HCT116 (cell line): Measurements from ENCODE around the gene ELMOD1.

Experiments
- CEBPB ChIP-seq: IDR thresholded peaks from 2 replicates; pipeline ENCODE4 v1.6.1; 2012; ENCODE audit warnings: low read depth
- EZH2 ChIP-seq: fragments of 200-600 bp; sonication (generic); IDR thresholded peaks from 2 replicates; pipeline ENCODE4 v1.6.1; 2017; ENCODE audit warnings: antibody characterized with exemption, mixed run types
- EZH2phosphoT487 ChIP-seq: fragments of 200-600 bp; IDR thresholded peaks from 2 replicates; pipeline ENCODE4 v1.6.1; 2018; ENCODE audit warnings: antibody characterized with exemption, borderline replicate concordance
- POLR2A ChIP-seq: IDR thresholded peaks from 2 replicates; pipeline ENCODE4 v1.7.0; 2011; ENCODE audit warnings: borderline replicate concordance; ENCODE audit not compliant: insufficient read depth, insufficient read length; ENCODE audit errors: extremely low read depth
- SIN3A ChIP-seq: IDR thresholded peaks from 2 replicates; pipeline ENCODE4 v1.6.1; 2012; ENCODE audit warnings: low read depth
- TCF7L2 ChIP-seq: IDR thresholded peaks from 2 replicates; pipeline ENCODE4 v1.7.0; 2011; ENCODE audit warnings: borderline replicate concordance, inconsistent platforms; ENCODE audit not compliant: insufficient read depth, insufficient read length; ENCODE audit errors: extremely low read depth
- TF ChIP-seq, protein P1 (sequence below), 3 experiments: fragments of 200-600 bp in 1 of 3; sonication (generic) in 1 of 3; IDR thresholded peaks in 2 of 3; conservative IDR thresholded peaks in 1 of 3; 2 replicates each; pipeline ENCODE4 v1.5.1; 2012 to 2017; ENCODE audit warnings: low read depth in 2 of 3, low read length in 2 of 3, antibody characterized with exemption in 1 of 3, borderline replicate concordance in 1 of 3, control low read depth in 1 of 3, mild to moderate bottlenecking in 1 of 3, mixed read lengths in 1 of 3, mixed run types in 1 of 3, moderate library complexity in 1 of 3; ENCODE audit not compliant: insufficient read depth in 1 of 3

DNA sequence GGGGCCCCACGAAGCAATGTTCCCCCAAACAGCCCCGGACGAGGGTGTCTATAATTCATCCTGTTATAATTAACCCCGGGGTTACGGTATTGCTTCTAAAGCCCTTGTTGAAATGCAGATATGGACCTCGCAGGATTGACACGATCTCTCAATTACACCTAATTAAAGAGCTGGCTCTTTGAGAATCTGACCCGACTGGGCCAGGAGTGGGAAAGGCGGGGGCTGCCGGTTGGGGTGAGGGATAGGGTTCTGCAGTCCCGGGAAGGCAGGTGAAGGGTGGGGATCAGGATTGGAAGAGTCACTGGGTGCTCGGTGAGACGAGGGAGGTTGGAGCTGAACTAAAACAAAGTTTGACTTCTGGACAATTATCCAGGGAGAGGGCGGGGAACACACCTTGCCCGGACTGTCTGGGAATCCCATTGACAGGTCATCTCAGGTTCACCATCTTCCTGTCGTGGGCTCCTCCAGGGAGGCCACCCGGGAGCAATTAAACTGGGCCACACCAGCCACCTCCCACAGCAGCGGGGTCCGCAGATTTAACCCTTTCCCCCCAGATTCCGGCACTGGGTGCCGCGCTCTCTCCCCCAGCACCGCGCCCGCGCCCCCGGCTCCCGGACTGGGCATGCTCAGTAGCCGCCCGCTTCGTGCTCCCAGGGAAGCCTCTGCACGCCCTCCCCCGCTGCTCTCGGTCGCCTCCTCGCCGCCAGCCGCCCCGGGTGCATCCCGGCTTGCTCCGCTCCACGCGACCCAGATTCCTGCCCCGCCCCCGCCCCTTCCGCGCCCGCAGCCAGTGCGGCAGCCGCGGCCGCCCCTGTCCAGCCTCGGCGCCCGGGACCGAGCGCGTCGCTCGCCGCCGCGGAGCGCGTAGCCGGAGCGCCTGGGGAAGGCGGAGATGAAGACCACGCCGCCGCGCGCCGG lies at the start of gene ELMOD1:
- TF ChIP-seq, protein P1, sequence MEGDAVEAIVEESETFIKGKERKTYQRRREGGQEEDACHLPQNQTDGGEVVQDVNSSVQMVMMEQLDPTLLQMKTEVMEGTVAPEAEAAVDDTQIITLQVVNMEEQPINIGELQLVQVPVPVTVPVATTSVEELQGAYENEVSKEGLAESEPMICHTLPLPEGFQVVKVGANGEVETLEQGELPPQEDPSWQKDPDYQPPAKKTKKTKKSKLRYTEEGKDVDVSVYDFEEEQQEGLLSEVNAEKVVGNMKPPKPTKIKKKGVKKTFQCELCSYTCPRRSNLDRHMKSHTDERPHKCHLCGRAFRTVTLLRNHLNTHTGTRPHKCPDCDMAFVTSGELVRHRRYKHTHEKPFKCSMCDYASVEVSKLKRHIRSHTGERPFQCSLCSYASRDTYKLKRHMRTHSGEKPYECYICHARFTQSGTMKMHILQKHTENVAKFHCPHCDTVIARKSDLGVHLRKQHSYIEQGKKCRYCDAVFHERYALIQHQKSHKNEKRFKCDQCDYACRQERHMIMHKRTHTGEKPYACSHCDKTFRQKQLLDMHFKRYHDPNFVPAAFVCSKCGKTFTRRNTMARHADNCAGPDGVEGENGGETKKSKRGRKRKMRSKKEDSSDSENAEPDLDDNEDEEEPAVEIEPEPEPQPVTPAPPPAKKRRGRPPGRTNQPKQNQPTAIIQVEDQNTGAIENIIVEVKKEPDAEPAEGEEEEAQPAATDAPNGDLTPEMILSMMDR (IDR thresholded peaks at IDR 0.05 in 2 of 3, conservative IDR thresholded peaks at IDR 0.05 in 1 of 3; ENCODE audit: borderline replicate concordance in 1 of 3, insufficient read depth in 1 of 3, low read depth in 2 of 3, low read length in 2 of 3) = no peak
- TF ChIP-seq POLR2A (no peak), EZH2 (no peak), TCF7L2 (no peak), EZH2phosphoT487 (no peak), SIN3A (no peak), CEBPB (no peak)
